ENCODE data around the gene WFIKKN2.
"Not testable (repeated sequence)": the region's sequence is repeated elsewhere in the genome, so short reads cannot be mapped to it uniquely, and the experiment has no call there.

Gene WFIKKN2

GRCh38 chr17:50875074-50875473, 39.7 kb downstream of the WFIKKN2 start:
- DNase-seq (no peak), ATAC-seq (no peak)

- not testable (repeated sequence) for ATAC-seq, DNase-seq
Observed at GRCh38 chr17:50877042-50877441, 41.7 kb downstream of the WFIKKN2 start.

- no peak for ATAC-seq
- DNase-seq: no peak
Observed at GRCh38 chr17:50877838-50878237, 42.5 kb downstream of the WFIKKN2 start.

GRCh38 chr17:50879086-50879485, 43.7 kb downstream of the WFIKKN2 start:
- ATAC-seq (no peak), DNase-seq (no peak)

GRCh38 chr17:50881182-50881581, 45.8 kb downstream of the WFIKKN2 start:
- ATAC-seq (no peak), DNase-seq (no peak)

- DNase-seq (no peak), ATAC-seq (no peak)
Observed at GRCh38 chr17:50882851-50883250, 47.5 kb downstream of the WFIKKN2 start.

- DNase-seq (no peak), ATAC-seq (no peak)
Observed at GRCh38 chr17:50883850-50884438, 48.6 kb downstream of the WFIKKN2 start.

- ATAC-seq (no peak), DNase-seq (no peak)
Observed at GRCh38 chr17:50884439-50885311, 49.3 kb downstream of the WFIKKN2 start.

GRCh38 chr17:50887705-50888245, 52.4 kb downstream of the WFIKKN2 start:
- ATAC-seq: no peak
- DNase-seq: no peak

GRCh38 chr17:50889528-50890118, 54.2 kb downstream of the WFIKKN2 start:
- DNase-seq (no peak), ATAC-seq (no peak)

- no peak for DNase-seq
- ATAC-seq: no peak
Observed at GRCh38 chr17:50890675-50891516, 55.5 kb downstream of the WFIKKN2 start.

- DNase-seq (no peak), ATAC-seq (no peak)
Observed at GRCh38 chr17:50891577-50891989, 56.2 kb downstream of the WFIKKN2 start.
